ENCODE measurements around the gene LYRM9.
"Not testable (repeated sequence)": the region's sequence is repeated elsewhere in the genome, so short reads cannot be mapped to it uniquely, and the experiment has no call there.

The LYRM9 gene

GRCh38 chr17:27889711-27890251 is 3.4 kb downstream of the LYRM9 start:
- no peak overlapping the region for H3K9ac ChIP-seq (ENCODE audit: low read length)
- no peaks in the 10 kb centered on the region for H3F3A ChIP-seq (ENCODE audit: insufficient read depth)
- no peaks in the 10 kb centered on the region for H3K79me2 ChIP-seq (ENCODE audit: insufficient read depth, low read length)
- TF ChIP-seq CTCF (IDR thresholded peaks at IDR 0.05; ENCODE audit: insufficient read depth, low read length, poor library complexity, severe bottlenecking) (no peak), EZH2phosphoT487 (conservative IDR thresholded peaks at IDR 0.05; ENCODE audit: low read length) (no peak)
- no peak overlapping the region for H3K4me3 ChIP-seq (ENCODE audit: insufficient read depth, low read length, poor library complexity, severe bottlenecking)
- H3K9me2 ChIP-seq (replicated peaks; ENCODE audit: insufficient read depth, low read length): no peaks in the 10 kb centered on the region
- H2AFZ ChIP-seq (ENCODE audit: low read depth, low read length, severe bottlenecking): no peak overlapping the region
- H3K27ac ChIP-seq (ENCODE audit: low read depth, low read length): no peak overlapping the region
- no peak overlapping the region for H3K4me2 ChIP-seq (ENCODE audit: low read depth, low read length, poor library complexity, severe bottlenecking)
- H3K9me3 ChIP-seq (ENCODE audit: insufficient read depth, low read length): no peaks in the 10 kb centered on the region
- H3K27me3 ChIP-seq (ENCODE audit: low read length): no peaks in the 10 kb centered on the region
- no peaks in the 10 kb centered on the region for H4K20me1 ChIP-seq (ENCODE audit: low read depth, low read length)
- H3K36me3 ChIP-seq (ENCODE audit: low read length): no peaks in the 10 kb centered on the region

GRCh38 chr17:27888945-27889344 is 4.2 kb downstream of the LYRM9 start:
- Histone ChIP-seq H3K4me2 (ENCODE audit: low read depth, low read length, poor library complexity, severe bottlenecking) (no peak overlapping the region), H3K27me3 (ENCODE audit: low read length) (no peaks in the 10 kb centered on the region), H3K9me3 (ENCODE audit: insufficient read depth, low read length) (no peaks in the 10 kb centered on the region), H3K36me3 (ENCODE audit: low read length) (no peaks in the 10 kb centered on the region), H3K4me3 (ENCODE audit: insufficient read depth, low read length, poor library complexity, severe bottlenecking) (no peak overlapping the region), H3F3A (ENCODE audit: insufficient read depth) (no peaks in the 10 kb centered on the region), H3K79me2 (ENCODE audit: insufficient read depth, low read length) (no peaks in the 10 kb centered on the region), H3K9me2 (replicated peaks; ENCODE audit: insufficient read depth, low read length) (no peaks in the 10 kb centered on the region), H3K27ac (ENCODE audit: low read depth, low read length) (no peak overlapping the region), H4K20me1 (ENCODE audit: low read depth, low read length) (no peaks in the 10 kb centered on the region), H3K9ac (ENCODE audit: low read length) (no peak overlapping the region), H2AFZ (ENCODE audit: low read depth, low read length, severe bottlenecking) (no peak overlapping the region)
- TF ChIP-seq CTCF (IDR thresholded peaks at IDR 0.05; ENCODE audit: insufficient read depth, low read length, poor library complexity, severe bottlenecking) (no peak), EZH2phosphoT487 (conservative IDR thresholded peaks at IDR 0.05; ENCODE audit: low read length) (no peak)

- Histone ChIP-seq H3K36me3 (ENCODE audit: low read length) (no peaks in the 10 kb centered on the region), H3K4me3 (ENCODE audit: insufficient read depth, low read length, poor library complexity, severe bottlenecking) (no peak overlapping the region), H2AFZ (ENCODE audit: low read depth, low read length, severe bottlenecking) (no peak overlapping the region), H4K20me1 (ENCODE audit: low read depth, low read length) (no peaks in the 10 kb centered on the region), H3K9ac (ENCODE audit: low read length) (no peak overlapping the region), H3K9me2 (replicated peaks; ENCODE audit: insufficient read depth, low read length) (no peaks in the 10 kb centered on the region), H3K9me3 (ENCODE audit: insufficient read depth, low read length) (no peaks in the 10 kb centered on the region), H3K27me3 (ENCODE audit: low read length) (no peaks in the 10 kb centered on the region), H3K79me2 (ENCODE audit: insufficient read depth, low read length) (no peaks in the 10 kb centered on the region), H3K4me2 (ENCODE audit: low read depth, low read length, poor library complexity, severe bottlenecking) (no peak overlapping the region), H3F3A (ENCODE audit: insufficient read depth) (no peaks in the 10 kb centered on the region), H3K27ac (ENCODE audit: low read depth, low read length) (no peak overlapping the region)
- TF ChIP-seq CTCF (IDR thresholded peaks at IDR 0.05; ENCODE audit: insufficient read depth, low read length, poor library complexity, severe bottlenecking) (no peak), EZH2phosphoT487 (conservative IDR thresholded peaks at IDR 0.05; ENCODE audit: low read length) (no peak)
Observed at GRCh38 chr17:27888067-27888466, 5.1 kb downstream of the LYRM9 start.

- not testable (repeated sequence) for H4K20me1 ChIP-seq (ENCODE audit: low read depth, low read length); H3K9me3 ChIP-seq (ENCODE audit: insufficient read depth, low read length); H3K79me2 ChIP-seq (ENCODE audit: insufficient read depth, low read length); H3K36me3 ChIP-seq (ENCODE audit: low read length); H3K9ac ChIP-seq (ENCODE audit: low read length); H3K27ac ChIP-seq (ENCODE audit: low read depth, low read length); H3K4me2 ChIP-seq (ENCODE audit: low read depth, low read length, poor library complexity, severe bottlenecking); H3K27me3 ChIP-seq (ENCODE audit: low read length); H3K4me3 ChIP-seq (ENCODE audit: insufficient read depth, low read length, poor library complexity, severe bottlenecking); H2AFZ ChIP-seq (ENCODE audit: low read depth, low read length, severe bottlenecking); H3K9me2 ChIP-seq (replicated peaks; ENCODE audit: insufficient read depth, low read length); H3F3A ChIP-seq (ENCODE audit: insufficient read depth)
Observed at GRCh38 chr17:27886348-27886906, 6.7 kb downstream of the LYRM9 start.
